ENCODE measurements around the gene DCLK1.
"Not testable (repeated sequence)": the region's sequence is repeated elsewhere in the genome, so short reads cannot be mapped to it uniquely, and the experiment has no call there.

The DCLK1 gene

GRCh38 chr13:35983206-35983605 is 148.0 kb downstream of the DCLK1 start:
- Histone ChIP-seq H3K27ac (ENCODE audit: poor library complexity, severe bottlenecking) (no peak overlapping the region), H3K4me3 (ENCODE audit: severe bottlenecking) (no peak overlapping the region), H3K27me3 (ENCODE audit: insufficient read depth, poor library complexity, severe bottlenecking) (no peaks in the 10 kb centered on the region), H3K4me1 (ENCODE audit: insufficient read depth, poor library complexity, severe bottlenecking) (peaks cover 8% of the 10 kb centered on the region), H3K36me3 (ENCODE audit: low read depth) (no peaks in the 10 kb centered on the region), H3K9me3 (ENCODE audit: severe bottlenecking) (no peaks in the 10 kb centered on the region)
- TF ChIP-seq CTCF (IDR thresholded peaks at IDR 0.05; ENCODE audit: poor library complexity, severe bottlenecking), result no peak
- ATAC-seq (ENCODE audit: low read depth) (no peak), DNase-seq (ENCODE audit: low spot score) (no peak)

- Histone ChIP-seq H3K36me3 (ENCODE audit: low read depth) (no peaks in the 10 kb centered on the region), H3K9me3 (ENCODE audit: severe bottlenecking) (no peaks in the 10 kb centered on the region), H3K27ac (ENCODE audit: poor library complexity, severe bottlenecking) (peak overlapping the region; percentile 31), H3K4me3 (ENCODE audit: severe bottlenecking) (no peak overlapping the region), H3K4me1 (ENCODE audit: insufficient read depth, poor library complexity, severe bottlenecking) (peaks cover 8% of the 10 kb centered on the region), H3K27me3 (ENCODE audit: insufficient read depth, poor library complexity, severe bottlenecking) (no peaks in the 10 kb centered on the region)
- TF ChIP-seq CTCF (IDR thresholded peaks at IDR 0.05; ENCODE audit: poor library complexity, severe bottlenecking), result no peak
- no peak for DNase-seq (ENCODE audit: low spot score)
- peak; percentile 60 for ATAC-seq (ENCODE audit: low read depth)
Measured at GRCh38 chr13:35979361-35979951, 151.7 kb downstream of the DCLK1 start.

DNA sequence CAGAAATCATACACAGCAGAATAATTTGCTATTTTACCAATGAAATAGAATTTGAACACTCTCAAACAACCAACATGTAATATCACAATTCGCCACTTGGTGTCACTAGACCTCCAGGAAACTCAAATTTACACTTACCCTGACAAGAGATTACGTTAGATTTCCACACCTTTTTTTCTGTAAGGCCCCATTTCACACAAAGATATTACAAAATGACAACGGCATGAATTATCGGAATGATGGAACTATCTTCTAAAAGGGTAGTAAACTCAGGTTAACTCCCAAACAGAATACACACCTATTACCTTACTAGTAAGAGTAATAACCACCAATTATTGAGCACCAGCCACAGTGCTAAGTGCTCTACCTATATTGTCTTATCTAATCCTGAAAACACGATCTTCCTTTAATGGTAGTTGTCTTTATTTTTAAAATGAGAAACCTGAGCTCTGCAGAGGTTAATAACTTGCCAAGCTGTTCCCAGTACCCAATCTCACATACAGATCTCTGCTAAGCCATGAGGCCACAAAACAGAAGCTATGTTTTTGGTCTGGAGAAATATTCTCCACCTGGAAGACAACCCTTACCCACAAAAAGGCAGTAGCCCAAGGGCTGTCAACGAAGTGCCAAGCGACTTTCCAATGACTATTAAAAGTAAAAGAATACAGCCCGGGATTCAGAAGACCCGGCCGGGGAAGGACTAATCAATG is 152.4 kb downstream of the DCLK1 start:
- Histone ChIP-seq H3K9me3 (ENCODE audit: severe bottlenecking) (no peaks in the 10 kb centered on the region), H3K4me1 (ENCODE audit: insufficient read depth, poor library complexity, severe bottlenecking) (peaks cover 8% of the 10 kb centered on the region), H3K4me3 (ENCODE audit: severe bottlenecking) (no peak overlapping the region), H3K27ac (ENCODE audit: poor library complexity, severe bottlenecking) (peak overlapping the region; percentile 31), H3K36me3 (ENCODE audit: low read depth) (no peaks in the 10 kb centered on the region), H3K27me3 (ENCODE audit: insufficient read depth, poor library complexity, severe bottlenecking) (no peaks in the 10 kb centered on the region)
- no peak for DNase-seq (ENCODE audit: low spot score)
- peak; percentile 17; the same call in 1 of the 3 replicates for ATAC-seq (ENCODE audit: low read depth)
- peak; percentile 80 for TF ChIP-seq CTCF (IDR thresholded peaks at IDR 0.05; ENCODE audit: poor library complexity, severe bottlenecking)

GRCh38 chr13:35977060-35977459 is 154.1 kb downstream of the DCLK1 start:
- H3K9me3 ChIP-seq (ENCODE audit: severe bottlenecking), result no peaks in the 10 kb centered on the region
- H3K27me3 ChIP-seq (ENCODE audit: insufficient read depth, poor library complexity, severe bottlenecking), result no peaks in the 10 kb centered on the region
- ATAC-seq (ENCODE audit: low read depth), result no peak
- H3K36me3 ChIP-seq (ENCODE audit: low read depth), result no peaks in the 10 kb centered on the region
- peaks cover 8% of the 10 kb centered on the region for H3K4me1 ChIP-seq (ENCODE audit: insufficient read depth, poor library complexity, severe bottlenecking)
- TF ChIP-seq CTCF (IDR thresholded peaks at IDR 0.05; ENCODE audit: poor library complexity, severe bottlenecking), result no peak
- no peak for DNase-seq (ENCODE audit: low spot score)
- H3K27ac ChIP-seq (ENCODE audit: poor library complexity, severe bottlenecking), result no peak overlapping the region
- no peak overlapping the region for H3K4me3 ChIP-seq (ENCODE audit: severe bottlenecking)

DNA sequence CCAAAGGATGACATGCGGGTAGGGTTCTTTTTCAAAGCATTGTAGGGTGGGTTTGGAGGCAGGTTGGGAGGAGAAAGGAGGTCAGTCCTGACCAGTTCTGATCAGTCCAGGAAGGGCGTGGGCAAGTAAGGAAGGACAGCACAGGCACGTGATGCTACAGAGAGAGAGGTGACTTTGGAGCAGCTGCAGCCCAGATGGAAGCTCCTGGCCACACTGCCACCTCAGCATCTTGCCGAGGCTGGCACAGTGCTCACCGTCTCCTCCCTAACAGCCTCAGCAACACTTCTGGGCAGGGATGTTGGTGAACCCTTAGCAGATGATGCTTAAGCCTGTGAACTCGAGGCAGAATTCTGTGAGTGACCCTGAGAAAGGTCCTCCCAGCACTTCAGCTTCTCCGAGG is 155.1 kb downstream of the DCLK1 start:
- Histone ChIP-seq H3K4me1 (ENCODE audit: insufficient read depth, poor library complexity, severe bottlenecking) (peaks cover 8% of the 10 kb centered on the region), H3K4me3 (ENCODE audit: severe bottlenecking) (no peak overlapping the region), H3K9me3 (ENCODE audit: severe bottlenecking) (no peaks in the 10 kb centered on the region), H3K27ac (ENCODE audit: poor library complexity, severe bottlenecking) (no peak overlapping the region), H3K36me3 (ENCODE audit: low read depth) (no peaks in the 10 kb centered on the region), H3K27me3 (ENCODE audit: insufficient read depth, poor library complexity, severe bottlenecking) (no peaks in the 10 kb centered on the region)
- no peak for TF ChIP-seq CTCF (IDR thresholded peaks at IDR 0.05; ENCODE audit: poor library complexity, severe bottlenecking)
- ATAC-seq (ENCODE audit: low read depth) (no peak), DNase-seq (ENCODE audit: low spot score) (no peak)

DNA sequence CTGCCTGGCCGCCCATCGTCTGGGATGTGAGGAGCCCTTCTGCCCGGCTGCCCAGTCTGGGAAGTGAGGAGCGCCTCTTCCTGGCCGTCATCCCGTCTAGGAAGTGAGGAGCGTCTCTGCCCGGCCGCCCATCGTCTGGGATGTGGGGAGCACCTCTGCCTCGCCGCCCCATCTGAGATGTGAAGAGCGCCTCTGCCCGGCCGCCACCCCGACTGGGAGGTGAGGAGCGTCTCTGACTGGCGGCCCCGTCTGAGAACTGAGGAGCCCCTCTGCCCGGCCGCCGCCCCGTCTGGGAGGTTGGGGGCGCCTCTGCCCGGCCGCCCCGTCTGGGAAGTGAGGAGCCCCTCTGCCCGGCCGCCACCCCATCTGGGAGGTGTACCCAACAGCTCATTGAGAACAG is 164.2 kb downstream of the DCLK1 start:
- H3K27me3 ChIP-seq (ENCODE audit: insufficient read depth, poor library complexity, severe bottlenecking); H3K9me3 ChIP-seq (ENCODE audit: severe bottlenecking); ATAC-seq (ENCODE audit: low read depth); DNase-seq (ENCODE audit: low spot score); H3K36me3 ChIP-seq (ENCODE audit: low read depth); H3K4me1 ChIP-seq (ENCODE audit: insufficient read depth, poor library complexity, severe bottlenecking); H3K27ac ChIP-seq (ENCODE audit: poor library complexity, severe bottlenecking); H3K4me3 ChIP-seq (ENCODE audit: severe bottlenecking): not testable (repeated sequence)
